MCF 10A (cell line): Measurements from ENCODE around the gene PON2. TPM values are rescaled to one million over a fixed set of nuclear protein-coding genes. Genes with fewer than 3 reads are reported as not detected.

ENCODE experiments used
- BruUV-seq: library from RNA; stranded (reverse); fragments of 400-500 nt; replicated peaks from 2 replicates; lab custom pipeline; 2021; lab: Mats Ljungman, UMichigan
- CTCF ChIA-PET: fragments of 300-600 bp; sonication (Branson Sonifier 250); formaldehyde crosslinking; extraction: SDS; loops from one replicate; lab custom pipeline; 2021; ENCODE audit warnings: antibody characterized with exemption, inconsistent platforms; lab: Yijun Ruan, JAX
- POLR2A ChIA-PET: fragments of 300-600, 350-650 bp; sonication (Branson Sonifier 250); formaldehyde crosslinking; extraction: SDS; loops from one replicate; lab custom pipeline; 2020; ENCODE audit warnings: antibody characterized with exemption, inconsistent platforms; lab: Yijun Ruan, JAX
- DNase-seq: peaks from one replicate; pipeline ENCODE4 v3.0.0-alpha.2; 2018; ENCODE audit not compliant: unreplicated experiment
- H3K27ac Mint-ChIP-seq: one replicate; pipeline ENCODE4 v1.8.0; 2022; ENCODE audit warnings: mild to moderate bottlenecking, low read depth, mixed read lengths; ENCODE audit not compliant: unreplicated experiment
- H3K27me3 Mint-ChIP-seq: one replicate; pipeline ENCODE4 v1.8.0; 2022; ENCODE audit warnings: mixed read lengths; ENCODE audit not compliant: insufficient read depth, unreplicated experiment
- H3K36me3 Mint-ChIP-seq: one replicate; pipeline ENCODE4 v1.8.0; 2022; ENCODE audit warnings: mild to moderate bottlenecking, moderate library complexity, mixed read lengths; ENCODE audit not compliant: insufficient read depth, unreplicated experiment
- H3K4me1 Mint-ChIP-seq: one replicate; pipeline ENCODE4 v1.8.0; 2022; ENCODE audit warnings: mixed read lengths; ENCODE audit not compliant: insufficient read depth, unreplicated experiment
- H3K4me3 Mint-ChIP-seq: one replicate; pipeline ENCODE4 v1.8.0; 2022; ENCODE audit warnings: mild to moderate bottlenecking, moderate library complexity, mixed read lengths; ENCODE audit not compliant: unreplicated experiment
- H3K9me3 Mint-ChIP-seq: one replicate; pipeline ENCODE4 v1.8.0; 2022; ENCODE audit warnings: mixed read lengths; ENCODE audit not compliant: unreplicated experiment
- intact Hi-C: fragments of 100-400 bp; cut with micrococcal nuclease; formaldehyde crosslinking; loops from 2 replicates; pipeline ENCODE4 v1.14.1; 2022
- total RNA-seq: library from RNA; stranded (reverse); gene quantifications from 2 replicates; pipeline ENCODE4 v1.2.3, GENCODE V29; 2022
- TF ChIP-seq, protein P1 (sequence below): fragments of 200-600 bp; IDR thresholded peaks from one replicate; pipeline ENCODE4 v1.8.0; 2022; ENCODE audit warnings: antibody characterized with exemption, mild to moderate bottlenecking; ENCODE audit not compliant: unreplicated experiment

PON2 gene
- total RNA-seq, 1 experiment from 2014 or later: 140 TPM

DNA sequence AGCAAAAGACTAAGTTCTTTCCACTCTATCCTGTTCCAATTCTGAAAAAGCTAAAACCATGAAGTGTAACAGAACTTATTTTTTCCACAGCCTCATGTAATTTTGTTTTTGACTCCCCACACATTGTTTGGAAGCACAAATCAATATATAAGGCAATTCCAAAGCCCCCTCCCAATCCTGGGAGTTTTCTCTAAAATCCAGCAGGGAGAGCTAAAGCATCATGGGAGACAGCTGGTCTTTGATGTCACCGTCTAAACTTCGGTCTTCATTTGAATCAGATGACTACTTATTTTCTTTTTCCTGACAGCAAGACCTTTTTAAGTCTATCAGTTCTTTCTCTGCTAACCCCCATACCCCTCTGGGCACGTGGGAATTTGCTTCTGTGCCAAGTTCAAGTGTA, 77.2 kb downstream of the PON2 start:
- no TSS peak for BruUV-seq
- DNase-seq: no peak
- ChIA-PET POLR2A (no interaction called here), CTCF (interaction anchor here (0.8 to 1.0 kb wide), 2 partner anchors 115 to 120 kb away, joined by 3 read pairs; no protein-coding TSS in a partner anchor)
- no peaks in the 10 kb centered on the region for H3K36me3 Mint-ChIP-seq
- H3K4me1 Mint-ChIP-seq: peaks cover 6% of the 10 kb centered on the region
- no peaks in the 10 kb centered on the region for H3K9me3 Mint-ChIP-seq
- intact Hi-C loops: loop anchor here (5.0 kb wide), 1 partner anchor 120 kb away; no protein-coding TSS in a partner anchor
- H3K27me3 Mint-ChIP-seq: no peaks in the 10 kb centered on the region
- no peak overlapping the region for H3K27ac Mint-ChIP-seq
- H3K4me3 Mint-ChIP-seq: no peak overlapping the region
- TF ChIP-seq, protein P1, sequence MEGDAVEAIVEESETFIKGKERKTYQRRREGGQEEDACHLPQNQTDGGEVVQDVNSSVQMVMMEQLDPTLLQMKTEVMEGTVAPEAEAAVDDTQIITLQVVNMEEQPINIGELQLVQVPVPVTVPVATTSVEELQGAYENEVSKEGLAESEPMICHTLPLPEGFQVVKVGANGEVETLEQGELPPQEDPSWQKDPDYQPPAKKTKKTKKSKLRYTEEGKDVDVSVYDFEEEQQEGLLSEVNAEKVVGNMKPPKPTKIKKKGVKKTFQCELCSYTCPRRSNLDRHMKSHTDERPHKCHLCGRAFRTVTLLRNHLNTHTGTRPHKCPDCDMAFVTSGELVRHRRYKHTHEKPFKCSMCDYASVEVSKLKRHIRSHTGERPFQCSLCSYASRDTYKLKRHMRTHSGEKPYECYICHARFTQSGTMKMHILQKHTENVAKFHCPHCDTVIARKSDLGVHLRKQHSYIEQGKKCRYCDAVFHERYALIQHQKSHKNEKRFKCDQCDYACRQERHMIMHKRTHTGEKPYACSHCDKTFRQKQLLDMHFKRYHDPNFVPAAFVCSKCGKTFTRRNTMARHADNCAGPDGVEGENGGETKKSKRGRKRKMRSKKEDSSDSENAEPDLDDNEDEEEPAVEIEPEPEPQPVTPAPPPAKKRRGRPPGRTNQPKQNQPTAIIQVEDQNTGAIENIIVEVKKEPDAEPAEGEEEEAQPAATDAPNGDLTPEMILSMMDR: no peak

Other genes with a start within 250 kb of the PON2 start
- not detected in 2 replicates for gene PON1, start 110.5 kb downstream of the PON2 start, total RNA-seq
- gene PON3, start 38.7 kb downstream of the PON2 start, total RNA-seq: not detected in 2 replicates
- gene ASB4, start 50.9 kb upstream of the PON2 start, total RNA-seq: not detected in 2 replicates
- 1.2 and 1.3 TPM in 2 replicates for gene PDK4, start 161.5 kb upstream of the PON2 start, total RNA-seq